IPS-18c (cell line): Measurements from ENCODE around the gene OLFM2.

Experiments
- H3K4me3 ChIP-seq: 2 replicates; pipeline ENCODE4 v1.7.0; 2013; ENCODE audit warnings: low read depth, mild to moderate bottlenecking, low read length, moderate library complexity; ENCODE audit not compliant: insufficient read depth
- H3K9me3 ChIP-seq: one replicate; pipeline ENCODE4 v1.6.1; 2013; ENCODE audit warnings: mild to moderate bottlenecking, low read length, moderate library complexity; ENCODE audit not compliant: control insufficient read depth, insufficient read depth

OLFM2 gene

GRCh38 chr19:9936326-9937000 lies at the start of gene OLFM2:
Gene OLFM2, minus strand, starts transcription at chr19:9936515. Its CDS starts 149 bp downstream, at chr19:9936366.
- H3K4me3 ChIP-seq = peak within 1 kb of the TSS; percentile 75

GRCh38 chr19:9981406-9982260 lies 45.3 kb upstream of the OLFM2 start:
- H3K9me3 ChIP-seq = no peaks in the 10 kb centered on the region

More at GRCh38 chr19:9936326-9937000, at the start of gene OLFM2:
- peaks cover 2% of the 10 kb centered on the region for H3K9me3 ChIP-seq

GRCh38 chr19:9972103-9972502 lies 35.8 kb upstream of the OLFM2 start:
- H3K9me3 ChIP-seq = no peaks in the 10 kb centered on the region

More at GRCh38 chr19:9981406-9982260, 45.3 kb upstream of the OLFM2 start:
- H3K4me3 ChIP-seq = no peak overlapping the region

GRCh38 chr19:9971166-9971897 lies 35.0 kb upstream of the OLFM2 start:
- no peak overlapping the region for H3K4me3 ChIP-seq
- H3K9me3 ChIP-seq = no peaks in the 10 kb centered on the region

More at GRCh38 chr19:9972103-9972502, 35.8 kb upstream of the OLFM2 start:
- H3K4me3 ChIP-seq = no peak overlapping the region

- Histone ChIP-seq H3K4me3 (no peak overlapping the region), H3K9me3 (no peaks in the 10 kb centered on the region)
These were observed 34.2 kb upstream of the OLFM2 start for GRCh38 chr19:9970481-9970880.

GRCh38 chr19:9969688-9969975 lies 33.3 kb upstream of the OLFM2 start:
- Histone ChIP-seq H3K9me3 (no peaks in the 10 kb centered on the region), H3K4me3 (no peak overlapping the region)

- Histone ChIP-seq H3K9me3 (no peaks in the 10 kb centered on the region), H3K4me3 (no peak overlapping the region)
These were observed 32.7 kb upstream of the OLFM2 start for GRCh38 chr19:9968820-9969687.

GRCh38 chr19:9967326-9967725 lies 31.0 kb upstream of the OLFM2 start:
- no peaks in the 10 kb centered on the region for H3K9me3 ChIP-seq
- H3K4me3 ChIP-seq = 0 out of 2 replicates have a peak overlapping the region, but pooled peaks have one; percentile 10

GRCh38 chr19:9966448-9966847 lies 30.1 kb upstream of the OLFM2 start:
- peak overlapping the region; percentile 38; the same call in 1 of the 2 replicates for H3K4me3 ChIP-seq
- no peaks in the 10 kb centered on the region for H3K9me3 ChIP-seq

- Histone ChIP-seq H3K9me3 (no peaks in the 10 kb centered on the region), H3K4me3 (peak overlapping the region; percentile 38; the same call in 1 of the 2 replicates)
These were observed 29.7 kb upstream of the OLFM2 start for GRCh38 chr19:9966024-9966423.

GRCh38 chr19:9962623-9963290 lies 26.4 kb upstream of the OLFM2 start:
- Histone ChIP-seq H3K4me3 (no peak overlapping the region), H3K9me3 (no peaks in the 10 kb centered on the region)

- Histone ChIP-seq H3K9me3 (no peaks in the 10 kb centered on the region), H3K4me3 (no peak overlapping the region)
These were observed 24.8 kb upstream of the OLFM2 start for GRCh38 chr19:9961103-9961502.

GRCh38 chr19:9958379-9958821 lies 22.1 kb upstream of the OLFM2 start:
- H3K4me3 ChIP-seq = no peak overlapping the region
- H3K9me3 ChIP-seq = no peaks in the 10 kb centered on the region

GRCh38 chr19:9956956-9957355 lies 20.6 kb upstream of the OLFM2 start:
- H3K4me3 ChIP-seq = no peak overlapping the region
- no peaks in the 10 kb centered on the region for H3K9me3 ChIP-seq

- H3K4me3 ChIP-seq = no peak overlapping the region
- no peaks in the 10 kb centered on the region for H3K9me3 ChIP-seq
These were observed 17.7 kb upstream of the OLFM2 start for GRCh38 chr19:9953802-9954542.

GRCh38 chr19:9952276-9952675 lies 16.0 kb upstream of the OLFM2 start:
- no peaks in the 10 kb centered on the region for H3K9me3 ChIP-seq
- no peak overlapping the region for H3K4me3 ChIP-seq
